ENCODE measurements around the gene CGB7. TPM values are rescaled to one million over a fixed set of nuclear protein-coding genes. Genes with fewer than 3 reads are reported as not detected.

The CGB7 gene
- total and polyA plus RNA-seq, 7 donors = 0.23 TPM; not detected in 6

GRCh38 chr19:49092686-49093085 is 35.1 kb upstream of the CGB7 start:
- no peak for DNase-seq
- intact Hi-C loops (cut with DNase I) = no loop called here
- peaks cover 0 to 11% (median 9%) of the 10 kb centered on the region in 4 donors for H3K4me1 ChIP-seq
- no peak for TF ChIP-seq CTCF (IDR thresholded peaks at IDR 0.05)
- TF ChIP-seq POLR2A (IDR thresholded peaks at IDR 0.05) = no peak
- TF ChIP-seq EP300 (IDR thresholded peaks at IDR 0.05) = no peak
- no peak for TF ChIP-seq POLR2AphosphoS5 (IDR thresholded peaks at IDR 0.05)
- H3K27ac ChIP-seq = no peak overlapping the region
- H3K9me3 ChIP-seq = no peaks in the 10 kb centered on the region
- H3K36me3 ChIP-seq = peaks cover 36 to 96% (median 62%) of the 10 kb centered on the region in 4 donors
- 90 to 94% methylated on average over 6 of the region's 6 CpGs for WGBS, 2 donors
- no peaks in the 10 kb centered on the region for H3K27me3 ChIP-seq
- no peak overlapping the region for H3K4me3 ChIP-seq

GRCh38 chr19:49091391-49092038 is 34.0 kb upstream of the CGB7 start:
- no peaks in the 10 kb centered on the region for H3K9me3 ChIP-seq
- H3K27ac ChIP-seq = no peak overlapping the region
- intact Hi-C loops (cut with DNase I) = no loop called here
- H3K4me3 ChIP-seq = no peak overlapping the region
- 89 to 92% methylated on average over 17 of the region's 17 CpGs for WGBS, 2 donors
- peaks cover 39 to 88% (median 55%) of the 10 kb centered on the region in 4 donors for H3K36me3 ChIP-seq
- no peak for DNase-seq
- H3K4me1 ChIP-seq = peaks cover 0 to 22% (median 20%) of the 10 kb centered on the region in 4 donors
- TF ChIP-seq EP300 (IDR thresholded peaks at IDR 0.05) = no peak
- TF ChIP-seq POLR2AphosphoS5 (IDR thresholded peaks at IDR 0.05) = no peak
- H3K27me3 ChIP-seq = no peaks in the 10 kb centered on the region

GRCh38 chr19:49086296-49086695 is 28.7 kb upstream of the CGB7 start:
- Histone ChIP-seq H3K9me3 (no peaks in the 10 kb centered on the region), H3K4me3 (peak overlapping the region; percentile 74 to 85 (median 80)), H3K27me3 (no peaks in the 10 kb centered on the region), H3K36me3 (peaks cover 15 to 36% (median 16%) of the 10 kb centered on the region in 4 donors), H3K27ac (peak overlapping the region in 3 of 4 donors; percentile 90 to 96 (median 91)), H3K4me1 (peaks cover 0 to 34% (median 32%) of the 10 kb centered on the region in 4 donors)
- TF ChIP-seq POLR2A (IDR thresholded peaks at IDR 0.05) (no peak), POLR2AphosphoS5 (IDR thresholded peaks at IDR 0.05) (no peak), EP300 (IDR thresholded peaks at IDR 0.05) (no peak), CTCF (IDR thresholded peaks at IDR 0.05) (no peak)
- 17 to 50% methylated on average over 11 of the region's 11 CpGs for WGBS, 2 donors
- no peak for DNase-seq
- intact Hi-C loops (cut with DNase I) = loop anchor here (10.0 kb wide), 1 partner anchor 369 kb away; the partner anchor contains the start of genes ALDH16A1 and PIH1D1

DNA sequence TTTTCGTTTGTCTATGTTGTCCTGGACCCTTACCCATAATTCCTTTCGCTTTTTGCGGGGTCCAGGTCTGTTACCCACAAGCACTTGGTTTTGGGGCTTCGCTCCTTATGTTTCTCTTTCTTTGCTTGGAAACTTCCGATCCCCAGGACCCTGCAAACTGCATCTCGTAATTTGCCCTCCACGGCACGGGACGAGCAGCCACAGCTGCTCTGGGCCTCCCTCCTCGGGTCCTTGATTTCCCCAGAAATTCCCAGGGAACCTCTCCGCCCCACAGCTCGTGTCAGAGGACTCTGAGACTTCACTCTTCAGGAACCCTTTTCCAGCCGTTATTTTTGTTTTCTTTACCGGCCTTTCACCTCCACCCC is 28.3 kb upstream of the CGB7 start:
- Histone ChIP-seq H3K27ac (peak overlapping the region; percentile 90 to 96 (median 91)), H3K4me3 (peak overlapping the region; percentile 74 to 85 (median 80)), H3K36me3 (peaks cover 11 to 32% (median 13%) of the 10 kb centered on the region in 4 donors), H3K4me1 (peaks cover 0 to 34% (median 32%) of the 10 kb centered on the region in 4 donors), H3K9me3 (no peaks in the 10 kb centered on the region), H3K27me3 (no peaks in the 10 kb centered on the region)
- WGBS, 2 donors = 0 to 1% methylated on average over 14 of the region's 14 CpGs
- DNase-seq = no peak
- intact Hi-C loops (cut with DNase I) = loop anchor here (2.0 to 10.0 kb wide), 2 partner anchors 29 to 369 kb away; partner anchors contain the start of genes ALDH16A1, LIN7B and PIH1D1
- TF ChIP-seq CTCF (IDR thresholded peaks at IDR 0.05) (no peak), EP300 (IDR thresholded peaks at IDR 0.05) (no peak), POLR2A (IDR thresholded peaks at IDR 0.05) (no peak), POLR2AphosphoS5 (IDR thresholded peaks at IDR 0.05) (no peak)

DNA sequence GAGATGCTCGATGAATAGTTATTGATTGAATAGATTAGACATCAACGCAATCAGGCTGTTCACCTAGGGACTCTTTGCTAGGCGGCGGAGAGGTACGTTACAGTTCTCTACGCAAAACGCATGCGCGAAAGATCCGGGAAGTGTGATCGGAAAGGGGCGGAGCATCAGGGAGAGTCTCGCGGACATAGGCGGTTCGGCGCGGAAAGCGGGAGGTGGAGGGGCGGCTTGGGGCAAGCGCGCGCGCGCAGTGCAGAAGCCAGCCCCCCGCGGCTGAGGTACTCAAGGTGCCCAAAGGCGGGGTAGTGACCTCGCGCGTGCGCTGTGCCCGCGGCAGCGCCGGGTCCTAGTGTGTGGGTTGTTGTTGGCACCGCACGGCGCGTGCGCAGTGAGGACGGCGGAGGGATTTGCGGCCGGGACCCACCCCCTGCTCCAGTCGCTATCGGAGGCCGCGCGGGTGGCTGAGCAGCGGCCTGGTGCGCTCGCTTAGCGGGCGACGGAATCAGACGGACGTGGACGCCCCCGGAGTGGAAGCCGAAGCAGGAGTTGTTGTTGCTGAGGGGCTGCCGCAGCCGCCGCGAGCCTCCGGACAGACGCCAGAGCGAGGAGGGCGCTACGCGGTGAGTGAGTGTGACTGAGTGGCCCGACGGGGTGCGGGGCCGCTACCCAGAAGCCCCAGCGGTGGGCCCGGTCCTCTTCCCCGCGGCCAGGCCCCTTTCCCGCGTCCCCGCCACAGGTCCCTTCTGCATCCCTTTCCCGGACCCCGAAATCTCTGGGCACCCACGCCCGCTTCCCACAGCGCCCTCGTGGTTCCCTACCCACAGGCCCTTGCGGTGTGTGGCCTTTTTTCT is 27.7 kb upstream of the CGB7 start, which contains the start of gene SNRNP70:
Gene SNRNP70, plus strand, starts transcription at position 432 of the 848 bp plus-strand sequence. CDS start 964 bp downstream, outside the sequence.
- H3K27ac ChIP-seq = peak within 1 kb of the TSS; percentile 90 to 96 (median 91)
- H3K4me3 ChIP-seq = peak within 1 kb of the TSS; percentile 74 to 85 (median 80)
- peak; percentile 91 to 96 (median 94) for TF ChIP-seq POLR2AphosphoS5 (IDR thresholded peaks at IDR 0.05)
- peak in 1 of 4 donors; percentile 62 for TF ChIP-seq EP300 (IDR thresholded peaks at IDR 0.05)
- TF ChIP-seq CTCF (IDR thresholded peaks at IDR 0.05) = no peak
- TF ChIP-seq POLR2A (IDR thresholded peaks at IDR 0.05) = peak; percentile 72 to 79
- H3K9me3 ChIP-seq = no peaks in the 10 kb centered on the region
- 0% methylated on average over 89 of the region's 89 CpGs for WGBS, 2 donors
- H3K27me3 ChIP-seq = no peaks in the 10 kb centered on the region
- peak; percentile 100 for DNase-seq
- peaks cover 0 to 34% (median 32%) of the 10 kb centered on the region in 4 donors for H3K4me1 ChIP-seq
- intact Hi-C loops (cut with DNase I) = loop anchor here (2.0 to 10.0 kb wide), 2 partner anchors 30 to 370 kb away; partner anchors contain the start of genes ALDH16A1, LIN7B and PIH1D1
- H3K36me3 ChIP-seq = peaks cover 4 to 26% (median 7%) of the 10 kb centered on the region in 4 donors

All from sigmoid colon (tissue), 7 donors.